IPS DF 19.7 (cell line): ENCODE measurements around the gene RBM38.

Source experiments
- DNase-seq: peaks from one replicate; pipeline ENCODE4 v3.0.0-alpha.2; 2013; ENCODE audit warnings: low read depth, low spot score

Gene RBM38

DNA sequence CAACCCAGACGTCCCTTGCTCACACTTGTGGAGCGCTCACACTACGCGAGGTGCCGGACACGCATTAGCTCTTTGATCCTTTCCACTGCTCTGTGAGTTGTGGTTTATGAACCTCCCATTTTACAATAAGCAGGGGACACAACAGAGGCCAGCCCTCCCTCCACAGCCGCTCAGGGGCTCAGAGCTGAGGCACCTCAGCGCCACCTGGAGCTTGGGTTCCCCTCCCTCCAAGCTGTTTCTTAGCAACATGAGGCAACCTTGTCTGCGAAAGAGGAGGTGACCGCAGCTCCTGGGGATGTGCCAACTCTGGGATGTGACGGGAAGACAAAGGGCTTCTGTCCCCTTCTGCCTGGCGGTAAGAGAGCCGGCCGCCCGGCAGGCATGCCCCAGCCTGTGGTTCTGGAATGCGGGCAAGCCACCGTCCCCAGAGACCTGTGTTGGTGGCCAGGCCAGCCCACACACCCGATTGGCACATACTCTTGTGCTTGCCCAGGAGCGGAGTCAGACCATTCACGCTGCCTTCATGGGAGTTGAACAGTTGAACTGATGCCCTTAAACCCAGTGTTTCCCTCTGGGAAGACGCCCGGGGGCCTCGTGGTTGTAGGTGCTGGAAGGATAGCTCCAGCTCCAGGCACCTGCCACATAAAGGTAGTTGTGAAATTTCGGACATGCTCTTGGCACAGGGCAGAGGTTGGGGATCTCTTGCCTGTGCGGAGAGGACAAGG lies 44.5 kb downstream of the RBM38 start:
- DNase-seq, result no peak

- no peak for DNase-seq
These were observed 45.0 kb downstream of the RBM38 start for GRCh38 chr20:57436223-57436545.

GRCh38 chr20:57437267-57437666 lies 46.1 kb downstream of the RBM38 start:
- no peak for DNase-seq

DNA sequence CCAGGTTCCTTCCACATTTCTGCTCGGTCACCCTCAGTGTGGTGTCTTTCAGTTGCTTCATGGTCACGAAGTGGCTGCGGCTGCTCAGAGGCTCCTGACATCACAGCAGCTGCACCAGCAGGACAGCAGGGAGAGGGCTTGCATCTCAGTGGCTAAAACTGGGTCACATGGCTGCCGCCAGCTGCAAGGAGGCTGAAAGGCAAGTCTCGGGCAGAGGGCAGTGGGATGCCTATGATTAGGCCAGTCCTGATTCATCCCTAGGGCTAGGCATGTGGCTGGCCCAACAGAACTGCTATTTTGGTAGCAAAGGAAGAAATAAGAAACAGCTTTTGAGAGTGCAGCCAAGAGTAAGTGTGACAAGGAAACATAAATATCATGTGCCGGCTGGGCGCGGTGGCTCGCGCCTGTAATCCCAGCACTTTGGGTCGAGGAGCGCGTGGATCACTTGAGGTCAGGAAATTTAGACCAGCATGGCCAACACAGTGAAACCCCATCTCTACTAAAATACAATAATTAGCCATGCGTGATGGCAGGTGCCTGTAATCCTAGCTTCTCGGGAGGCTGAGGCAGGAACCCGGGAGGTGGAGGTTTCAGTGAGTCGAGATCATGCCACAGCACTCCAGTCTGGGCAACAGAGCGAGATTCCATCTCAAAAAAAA lies 46.6 kb downstream of the RBM38 start:
- no peak for DNase-seq

- no peak for DNase-seq
These were observed 47.4 kb downstream of the RBM38 start for GRCh38 chr20:57438552-57438951.

- no peak for DNase-seq
These were observed 48.2 kb downstream of the RBM38 start for GRCh38 chr20:57439432-57439831.

DNA sequence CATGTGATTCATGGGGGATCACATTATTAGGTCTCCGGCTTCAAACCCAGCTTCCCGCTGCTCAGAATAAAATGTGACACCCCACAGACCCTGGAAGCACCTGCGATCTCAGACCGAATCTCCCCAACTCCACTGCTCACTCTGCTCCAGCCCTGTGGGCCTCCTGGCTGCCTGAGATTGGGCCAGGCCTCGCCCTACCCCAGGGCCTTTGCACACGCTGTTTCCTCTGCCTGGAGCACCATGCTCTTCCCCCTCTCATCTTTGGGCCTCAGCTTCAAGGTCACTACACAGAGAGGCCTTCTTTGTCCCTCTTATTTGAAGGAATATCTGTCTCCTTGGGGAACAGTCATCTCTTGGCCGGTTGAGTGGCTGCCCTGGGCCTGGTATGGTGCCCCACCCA lies 48.8 kb downstream of the RBM38 start:
- DNase-seq, result no peak

DNA sequence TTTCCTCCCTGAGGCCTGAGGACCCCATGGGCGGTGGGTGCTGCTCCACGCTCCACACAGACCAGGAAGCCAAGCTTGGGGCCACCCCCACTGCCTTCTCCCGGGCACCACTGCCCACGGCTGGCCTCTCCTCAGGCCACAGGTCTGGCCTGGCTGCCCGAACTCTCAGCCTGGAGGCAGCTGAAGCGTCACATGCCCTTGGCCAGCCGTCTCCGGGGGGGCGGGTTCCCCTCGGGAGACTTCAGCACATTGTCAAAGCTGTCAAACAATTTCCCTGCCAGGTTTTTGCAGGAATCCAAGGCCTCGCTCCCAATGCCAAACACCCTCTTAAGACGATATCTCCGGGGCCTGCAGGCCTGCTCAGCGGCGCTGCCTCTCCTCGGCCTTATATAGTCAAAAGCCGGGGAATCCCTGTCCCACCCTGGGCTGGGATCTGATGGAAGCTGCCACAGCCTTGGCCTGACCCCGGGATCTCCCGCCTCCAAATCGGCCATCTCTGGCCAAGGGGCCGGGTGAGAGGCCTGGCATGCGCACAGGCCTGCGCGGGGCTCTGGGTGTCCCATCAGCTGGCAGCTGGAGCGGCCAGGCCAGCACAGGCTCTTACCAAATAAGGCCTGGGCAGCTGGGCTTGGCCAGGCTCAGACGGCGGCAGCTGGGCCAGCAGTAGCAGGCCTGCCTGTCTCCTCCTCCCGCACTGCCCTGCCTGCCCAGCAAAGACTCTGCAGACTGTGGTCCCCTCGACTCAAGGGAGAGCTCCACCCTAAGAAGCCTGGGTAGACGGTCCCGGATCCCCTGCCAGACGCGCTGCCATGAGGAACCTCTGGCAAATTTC lies 49.7 kb downstream of the RBM38 start:
- DNase-seq, result no peak

DNA sequence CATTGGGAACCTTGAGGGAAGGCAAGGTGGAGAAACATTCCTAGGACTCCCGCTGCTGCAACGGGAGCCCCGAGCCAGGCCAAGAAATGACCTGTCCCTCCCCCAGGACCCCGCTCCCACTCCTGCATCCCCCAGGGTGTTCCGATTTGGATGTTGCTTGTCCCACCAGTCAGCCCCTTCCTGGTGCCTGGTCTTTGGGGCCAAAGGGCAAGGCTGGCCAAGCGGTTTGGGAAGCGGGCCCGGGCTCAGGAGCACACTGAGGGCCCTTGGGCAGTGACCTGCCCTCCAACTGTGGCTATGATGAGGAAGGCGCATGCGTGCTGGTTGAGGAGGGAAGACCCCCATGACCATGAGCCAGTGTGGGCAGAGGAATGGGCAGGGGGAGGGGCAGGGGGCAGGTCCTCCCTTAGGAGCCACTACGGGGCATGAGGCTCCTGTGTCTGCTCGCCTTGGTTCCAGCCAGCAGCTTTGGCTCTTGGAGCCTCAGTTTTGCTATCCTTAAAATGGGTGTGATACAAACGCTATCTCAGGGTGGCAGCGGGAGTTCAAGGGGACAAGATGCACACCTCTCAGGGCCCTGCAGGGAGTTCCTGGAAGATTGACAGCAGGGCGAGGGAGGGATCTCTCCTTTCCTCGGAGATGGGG lies 50.4 kb downstream of the RBM38 start:
- DNase-seq, result no peak

- DNase-seq, result no peak
These were observed 51.1 kb downstream of the RBM38 start for GRCh38 chr20:57442158-57442887.

- no peak for DNase-seq
These were observed 51.7 kb downstream of the RBM38 start for GRCh38 chr20:57442888-57443239.

GRCh38 chr20:57443349-57444265 lies 52.4 kb downstream of the RBM38 start:
- no peak for DNase-seq

GRCh38 chr20:57444394-57445048 lies 53.3 kb downstream of the RBM38 start:
- DNase-seq, result no peak

DNA sequence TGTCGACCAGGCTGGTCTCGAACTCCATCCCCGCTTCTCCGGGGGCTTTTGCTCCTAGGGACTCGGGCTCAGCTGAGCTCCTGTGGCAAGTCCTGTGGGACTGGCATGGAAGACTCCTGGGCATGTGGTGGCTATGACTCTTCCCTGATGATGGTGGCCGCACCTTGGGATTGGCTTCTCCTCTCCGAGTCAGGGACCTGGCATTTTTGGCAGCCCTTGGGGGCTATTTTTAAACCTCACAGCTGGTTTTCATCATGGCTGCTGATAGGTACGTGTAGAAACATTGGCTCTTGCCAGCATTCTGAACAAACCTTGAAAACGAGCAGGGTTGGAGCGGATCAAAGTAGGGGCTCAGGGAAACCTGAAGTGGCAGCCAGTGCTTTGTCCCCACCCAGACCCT lies 54.1 kb downstream of the RBM38 start:
- no peak for DNase-seq

GRCh38 chr20:57445774-57446173 lies 54.6 kb downstream of the RBM38 start:
- no peak for DNase-seq

- no peak for DNase-seq
These were observed 57.7 kb downstream of the RBM38 start for GRCh38 chr20:57448764-57449354.

DNA sequence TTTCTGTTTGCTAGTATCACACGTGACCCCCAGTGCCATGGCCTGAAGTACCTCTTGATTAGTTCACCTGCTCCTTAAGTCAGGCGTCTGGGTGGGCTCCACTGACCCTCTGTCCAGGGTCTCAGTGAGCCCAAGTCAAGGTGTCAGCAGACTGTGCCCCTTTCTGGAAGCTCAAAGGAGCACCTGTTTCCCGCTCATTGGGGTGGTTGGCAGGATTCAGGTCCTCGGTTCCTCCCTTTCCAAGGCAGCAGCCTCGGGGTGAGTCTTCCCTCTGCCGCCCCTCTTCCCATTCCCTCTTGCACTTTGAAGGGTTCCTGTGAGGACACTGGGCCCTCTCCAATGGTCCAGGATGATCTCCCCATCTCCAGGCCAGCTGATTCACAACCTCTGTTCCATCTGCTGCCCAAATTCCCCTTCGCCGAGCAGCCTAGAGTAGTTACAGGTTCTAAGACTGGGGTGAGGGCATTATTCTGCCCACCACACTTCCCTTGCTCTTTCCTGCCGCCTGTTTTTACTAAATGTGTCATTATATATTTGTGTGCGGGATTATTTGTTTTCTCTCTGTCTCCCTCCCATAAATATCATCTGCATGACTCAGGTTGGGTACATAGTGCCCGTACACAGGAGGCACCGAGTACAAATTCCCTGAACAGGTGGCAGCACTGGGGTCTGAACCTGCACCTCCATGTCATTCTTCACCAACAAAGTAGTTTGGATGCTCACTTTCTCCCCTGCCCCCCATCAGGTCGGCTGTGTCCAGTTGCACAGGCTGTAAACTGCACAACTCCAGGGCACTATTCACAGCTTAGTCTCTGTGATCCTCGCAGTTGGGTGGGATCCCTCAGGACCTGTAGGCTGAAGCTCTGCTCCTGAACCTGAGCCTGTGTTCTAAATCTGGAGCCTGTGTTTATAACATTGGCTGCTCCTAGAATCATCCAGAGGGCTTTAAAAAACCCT lies 58.5 kb downstream of the RBM38 start:
- no peak for DNase-seq

- no peak for DNase-seq
These were observed 59.2 kb downstream of the RBM38 start for GRCh38 chr20:57450419-57450818.
